HEK293T (cell line): ENCODE results near the gene USH1C.

Experiments
- ARNT ChIP-seq: fragments of 450-650 bp; IDR thresholded peaks from 2 replicates; pipeline ENCODE4 v1.6.1; 2017; ENCODE audit warnings: mild to moderate bottlenecking
- BHLHE40 ChIP-seq: fragments of 450-650 bp; IDR thresholded peaks from 2 replicates; pipeline ENCODE4 v1.6.1; 2016; ENCODE audit warnings: mild to moderate bottlenecking, moderate library complexity, borderline replicate concordance
- CTBP1 ChIP-seq: fragments of 450-650 bp; IDR thresholded peaks from 2 replicates; pipeline ENCODE4 v1.6.1; 2016; ENCODE audit warnings: borderline replicate concordance
- ELF4 ChIP-seq: fragments of 450-650 bp; IDR thresholded peaks from 2 replicates; pipeline ENCODE4 v1.6.1; 2017; ENCODE audit warnings: antibody characterized with exemption
- HDGF ChIP-seq: fragments of 450-650 bp; IDR thresholded peaks from 2 replicates; pipeline ENCODE4 v1.6.1; 2017; ENCODE audit warnings: antibody characterized with exemption, borderline replicate concordance
- NFRKB ChIP-seq: fragments of 450-650 bp; IDR thresholded peaks from 2 replicates; pipeline ENCODE4 v1.6.1; 2016; ENCODE audit warnings: mild to moderate bottlenecking, moderate library complexity
- TARDBP ChIP-seq: fragments of 450-650 bp; IDR thresholded peaks from 2 replicates; pipeline ENCODE4 v1.6.1; 2016

- TF ChIP-seq ELF4 (no peak), ARNT (no peak), TARDBP (no peak), NFRKB (no peak), CTBP1 (no peak), BHLHE40 (no peak), HDGF (no peak)
Observed at GRCh38 chr11:17528906-17529843, 15.0 kb downstream of the USH1C start.
